Measurements from ENCODE around the gene CRYBB3. TPM values are rescaled to one million over a fixed set of nuclear protein-coding genes. Genes with fewer than 3 reads are reported as not detected.
"Not testable (repeated sequence)": the region's sequence is repeated elsewhere in the genome, so short reads cannot be mapped to it uniquely, and the experiment has no call there.

CRYBB3 gene
- total and polyA plus RNA-seq, 9 of the 15 experiments (the other 6 are each of a cell fraction or from before 2014, with no cell fraction given) = not detected

DNA sequence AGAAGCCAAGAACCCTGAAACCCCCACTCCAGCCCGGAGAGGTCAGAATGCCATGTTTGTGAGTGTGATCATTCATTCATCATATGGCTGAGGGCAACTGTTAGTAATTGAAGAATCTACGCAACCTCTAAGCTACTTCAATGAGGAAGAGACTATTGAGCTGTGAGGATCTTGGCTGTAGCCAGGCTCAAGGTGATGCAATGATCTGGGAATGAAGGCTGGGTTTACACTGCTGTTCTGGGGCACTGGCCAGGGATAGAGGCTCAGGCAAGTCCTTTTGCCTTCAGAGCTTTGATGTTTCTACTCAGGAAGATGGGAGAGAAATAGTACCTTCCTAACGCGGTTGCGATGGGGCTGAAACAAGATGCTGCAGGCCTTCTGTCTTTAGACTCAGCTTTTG is 32.6 kb downstream of the CRYBB3 start:
- no peak for FAIRE-seq
- TF ChIP-seq ZNF124 (CRISPR knock-in tag; IDR thresholded peaks at IDR 0.05) = no peak
- ATAC-seq = no peak
- intact Hi-C loops (cut with micrococcal nuclease) = loop anchor here (10.0 kb wide), 1 partner anchor 472 kb away; no protein-coding TSS in a partner anchor
- no peak for DNase-seq (ENCODE audit: extremely low read depth in 1 of 4, low spot score in 3 of 4)
- peaks cover 0 to 5% of the 10 kb centered on the region in 2 experiments; a peak in 1 of 5 replicates for H3K4me1 ChIP-seq (replicated peaks in 1 of 2; ENCODE audit: control insufficient read depth in 2 of 2, insufficient read depth in 2 of 2, low read length in 2 of 2)
- H3K9ac ChIP-seq (ENCODE audit: insufficient read depth in 1 of 2, low read depth in 2 of 2, low read length in 2 of 2) = no peak overlapping the region
- ChIA-PET CTCF (ENCODE audit: low intra/inter-chr PET ratio) (no interaction called here), POLR2A (no interaction called here)
- 1% methylated on average over 5 of the region's 5 CpGs for WGBS (ENCODE audit: insufficient coverage, low coverage, missing lambda C conversion rate)
- no TSS peak for BruUV-seq (replicated peaks)
- H3K27me3 ChIP-seq (ENCODE audit: control insufficient read depth in 2 of 2, insufficient read depth in 2 of 2, low read length in 2 of 2) = no peaks in the 10 kb centered on the region
- no peak overlapping the region for H3K4me2 ChIP-seq (ENCODE audit: insufficient read depth, low read length)
- in situ Hi-C loops (cut with MboI) = loop anchor here (10.0 kb wide), 1 partner anchor 102 kb away; no protein-coding TSS in a partner anchor
- H4K20me1 ChIP-seq (replicated peaks; ENCODE audit: control insufficient read depth, insufficient read depth, low read length) = no peaks in the 10 kb centered on the region
- H3K4me3 ChIP-seq = no peak overlapping the region
- no peaks in the 10 kb centered on the region for H3K79me2 ChIP-seq (ENCODE audit: control insufficient read depth, insufficient read depth, low read length)
- no peak overlapping the region for H3K27ac ChIP-seq (ENCODE audit: extremely low read depth, low read depth, low read length)
- H3K9me1 ChIP-seq (ENCODE audit: control insufficient read depth, insufficient read depth, low read length) = no peaks in the 10 kb centered on the region
- H2AFZ ChIP-seq (ENCODE audit: low read depth, low read length) = no peak overlapping the region
- no peaks in the 10 kb centered on the region for H3K36me3 ChIP-seq (ENCODE audit: control insufficient read depth, insufficient read depth, low read length)
- H3K9me3 ChIP-seq (replicated peaks; ENCODE audit: control insufficient read depth, insufficient read depth, low read depth, low read length) = no peaks in the 10 kb centered on the region

DNA sequence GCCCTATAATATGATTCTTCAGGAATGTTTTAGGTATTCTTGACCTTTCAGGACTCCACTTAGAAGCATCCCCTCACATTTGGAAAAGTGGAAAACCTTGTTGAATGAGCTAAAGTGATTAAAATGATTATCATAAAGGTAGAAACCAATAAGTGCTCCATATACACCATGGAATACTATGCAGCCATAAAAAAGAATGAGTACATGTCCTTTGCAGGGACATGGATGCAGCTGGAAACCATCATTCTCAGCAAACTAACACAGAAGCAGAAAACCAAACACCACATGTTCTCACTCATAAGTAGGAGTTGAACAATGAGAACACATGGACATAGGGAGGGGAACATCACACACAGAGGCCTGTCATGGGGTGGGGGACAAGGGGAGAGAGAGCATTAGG is 34.0 kb downstream of the CRYBB3 start:
- FAIRE-seq; H3K9me1 ChIP-seq (ENCODE audit: control insufficient read depth, insufficient read depth, low read length); H3K9ac ChIP-seq (ENCODE audit: insufficient read depth in 1 of 2, low read depth in 2 of 2, low read length in 2 of 2); BruUV-seq (replicated peaks); CTCF ChIA-PET (ENCODE audit: low intra/inter-chr PET ratio); H4K20me1 ChIP-seq (replicated peaks; ENCODE audit: control insufficient read depth, insufficient read depth, low read length); H3K4me1 ChIP-seq (replicated peaks in 1 of 2; ENCODE audit: control insufficient read depth in 2 of 2, insufficient read depth in 2 of 2, low read length in 2 of 2); H3K9me3 ChIP-seq (replicated peaks; ENCODE audit: control insufficient read depth, insufficient read depth, low read depth, low read length); H3K27me3 ChIP-seq (ENCODE audit: control insufficient read depth in 2 of 2, insufficient read depth in 2 of 2, low read length in 2 of 2); H3K27ac ChIP-seq (ENCODE audit: extremely low read depth, low read depth, low read length); H3K4me2 ChIP-seq (ENCODE audit: insufficient read depth, low read length); DNase-seq (ENCODE audit: extremely low read depth in 1 of 4, low spot score in 3 of 4); H3K79me2 ChIP-seq (ENCODE audit: control insufficient read depth, insufficient read depth, low read length); H3K4me3 ChIP-seq; POLR2A ChIA-PET; ATAC-seq; H2AFZ ChIP-seq (ENCODE audit: low read depth, low read length); H3K36me3 ChIP-seq (ENCODE audit: control insufficient read depth, insufficient read depth, low read length): not testable (repeated sequence)
- in situ Hi-C loops (cut with MboI) = loop anchor here (10.0 kb wide), 1 partner anchor 101 kb away; no protein-coding TSS in a partner anchor
- peak; percentile 14 for TF ChIP-seq ZNF146 (CRISPR knock-in tag; IDR thresholded peaks at IDR 0.05; ENCODE audit: unreplicated experiment)
- intact Hi-C loops (cut with micrococcal nuclease) = loop anchor here (10.0 kb wide), 1 partner anchor 471 kb away; no protein-coding TSS in a partner anchor

All from K562 (cell line).